Activated gamma-delta T cell treated with Interleukin-2 at 50 U/mL for 16 hours (primary cell): ENCODE results near the gene SPNS3.
A peak's percentile ranks its signal among the peaks of the same experiment; 100 is the strongest.

ENCODE experiments used
- DNase-seq: peaks from one replicate; pipeline ENCODE4 v3.0.0-alpha.2; 2020

Gene SPNS3, protein sequence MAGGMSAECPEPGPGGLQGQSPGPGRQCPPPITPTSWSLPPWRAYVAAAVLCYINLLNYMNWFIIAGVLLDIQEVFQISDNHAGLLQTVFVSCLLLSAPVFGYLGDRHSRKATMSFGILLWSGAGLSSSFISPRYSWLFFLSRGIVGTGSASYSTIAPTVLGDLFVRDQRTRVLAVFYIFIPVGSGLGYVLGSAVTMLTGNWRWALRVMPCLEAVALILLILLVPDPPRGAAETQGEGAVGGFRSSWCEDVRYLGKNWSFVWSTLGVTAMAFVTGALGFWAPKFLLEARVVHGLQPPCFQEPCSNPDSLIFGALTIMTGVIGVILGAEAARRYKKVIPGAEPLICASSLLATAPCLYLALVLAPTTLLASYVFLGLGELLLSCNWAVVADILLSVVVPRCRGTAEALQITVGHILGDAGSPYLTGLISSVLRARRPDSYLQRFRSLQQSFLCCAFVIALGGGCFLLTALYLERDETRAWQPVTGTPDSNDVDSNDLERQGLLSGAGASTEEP

DNA sequence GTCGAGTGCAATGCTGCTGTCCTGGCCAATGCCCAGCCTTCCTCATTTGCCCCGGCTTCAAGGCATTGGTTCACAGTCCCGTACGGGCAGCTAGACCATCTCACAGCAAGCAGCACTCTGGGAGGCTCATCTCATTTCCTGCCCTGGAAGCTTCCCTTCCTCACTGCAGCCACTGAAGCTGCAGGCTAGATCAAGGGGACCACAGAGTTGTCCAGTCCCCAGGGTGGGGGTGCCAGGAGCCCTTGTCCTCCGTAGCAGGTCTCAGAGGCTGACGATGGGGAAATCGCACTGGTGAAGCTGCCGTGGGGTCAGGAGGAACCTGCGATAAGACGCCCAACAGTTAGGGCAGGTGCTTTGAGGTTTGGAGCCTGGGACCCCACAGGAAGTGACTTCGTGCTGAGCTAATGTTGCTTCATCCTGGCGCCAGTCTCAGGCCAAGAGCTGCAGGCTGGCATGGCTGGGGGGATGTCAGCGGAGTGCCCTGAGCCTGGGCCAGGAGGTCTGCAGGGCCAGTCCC lies at the start of gene SPNS3:
TSS of gene SPNS3 (plus strand) at position 426 of the 517 bp plus-strand sequence. CDS start at position 454, 28 bp downstream.
- DNase-seq = peak; percentile 56

GRCh38 chr17:4386406-4386805 lies 47.3 kb upstream of the SPNS3 start:
- DNase-seq = no peak

GRCh38 chr17:4387137-4387536 lies 46.6 kb upstream of the SPNS3 start:
- DNase-seq = no peak

GRCh38 chr17:4389079-4389478 lies 44.7 kb upstream of the SPNS3 start:
- DNase-seq = no peak

GRCh38 chr17:4393806-4394205 lies 39.9 kb upstream of the SPNS3 start:
- no peak for DNase-seq

GRCh38 chr17:4394208-4395110 lies 39.3 kb upstream of the SPNS3 start:
- DNase-seq = no peak

GRCh38 chr17:4395111-4395478 lies 38.6 kb upstream of the SPNS3 start:
- no peak for DNase-seq

GRCh38 chr17:4397840-4398239 lies 35.9 kb upstream of the SPNS3 start:
- no peak for DNase-seq

- no peak for DNase-seq
Observed at GRCh38 chr17:4405038-4405669, 28.6 kb upstream of the SPNS3 start.

- no peak for DNase-seq
Observed at GRCh38 chr17:4405699-4406098, 28.0 kb upstream of the SPNS3 start.

DNA sequence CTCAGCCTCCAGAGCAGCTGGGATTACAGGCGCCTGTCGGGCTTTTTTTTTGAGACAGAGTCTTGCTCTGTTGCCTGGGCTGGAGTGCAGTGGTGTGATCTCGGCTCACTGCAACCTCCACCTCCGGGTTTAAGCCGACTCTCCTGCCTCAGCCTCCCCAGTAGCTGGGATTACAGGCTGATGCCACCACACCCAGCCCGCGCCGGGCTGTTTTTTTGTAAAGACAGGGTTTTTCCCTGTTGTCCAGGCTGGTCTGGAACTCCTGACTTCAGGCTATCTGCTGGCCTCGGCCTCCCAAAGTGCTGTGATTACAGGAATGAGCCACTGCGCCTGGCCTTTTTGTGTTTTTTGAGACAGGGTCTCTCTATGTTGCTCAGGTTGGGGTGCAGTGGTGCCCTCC lies 27.4 kb upstream of the SPNS3 start:
- DNase-seq = no peak

- DNase-seq = no peak
Observed at GRCh38 chr17:4407216-4407615, 26.5 kb upstream of the SPNS3 start.

GRCh38 chr17:4407851-4408250 lies 25.9 kb upstream of the SPNS3 start:
- no peak for DNase-seq

- DNase-seq = no peak
Observed at GRCh38 chr17:4409659-4410058, 24.1 kb upstream of the SPNS3 start.

DNA sequence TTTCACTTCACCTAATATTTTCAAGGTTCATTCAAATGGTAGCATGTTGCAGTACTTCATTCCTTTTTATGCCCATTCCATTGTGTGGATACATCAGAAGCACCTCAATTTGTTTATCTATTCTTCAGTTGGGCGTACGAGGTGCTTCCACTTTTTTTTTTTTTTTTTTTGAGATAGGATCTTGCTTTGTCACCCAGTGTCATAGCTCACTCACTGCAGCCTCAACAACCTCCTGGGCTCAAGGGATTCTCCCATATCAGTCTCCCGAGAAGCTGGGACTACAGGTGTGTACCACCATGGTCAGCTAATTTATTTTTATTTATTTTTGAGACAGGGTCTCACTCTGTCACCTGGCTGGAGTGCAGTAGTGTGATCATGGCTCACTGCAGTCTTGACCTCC lies 22.5 kb upstream of the SPNS3 start:
- DNase-seq = no peak

- peak; percentile 94 for DNase-seq
Observed at GRCh38 chr17:4412933-4413831, 20.6 kb upstream of the SPNS3 start.

DNA sequence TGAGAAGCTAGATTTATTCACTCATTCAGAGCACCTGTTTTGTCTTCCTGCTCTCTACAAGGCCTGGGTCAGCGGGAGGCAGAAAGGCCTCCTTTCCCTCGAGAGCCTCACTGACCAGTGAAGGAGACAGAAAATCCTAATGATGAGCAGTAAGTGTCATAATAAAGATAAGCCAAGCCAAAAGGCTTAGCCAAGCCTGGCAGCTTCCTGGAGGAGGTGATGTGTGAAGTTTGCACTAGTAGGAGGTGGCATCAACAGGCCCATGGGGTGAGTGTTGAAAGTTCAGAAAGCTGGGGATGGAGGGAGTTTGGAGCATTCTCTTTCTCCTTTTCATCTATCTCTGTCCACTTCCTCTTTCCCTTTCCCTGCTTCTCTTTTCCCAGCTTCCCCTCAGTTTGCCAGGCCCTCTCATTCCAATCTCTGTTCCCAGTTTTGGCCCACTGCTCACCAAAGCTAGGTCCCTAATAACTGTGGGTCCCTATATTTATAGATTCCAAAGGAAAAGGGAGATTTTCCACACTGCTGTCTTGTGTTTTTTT lies 16.5 kb upstream of the SPNS3 start:
- DNase-seq = no peak

DNA sequence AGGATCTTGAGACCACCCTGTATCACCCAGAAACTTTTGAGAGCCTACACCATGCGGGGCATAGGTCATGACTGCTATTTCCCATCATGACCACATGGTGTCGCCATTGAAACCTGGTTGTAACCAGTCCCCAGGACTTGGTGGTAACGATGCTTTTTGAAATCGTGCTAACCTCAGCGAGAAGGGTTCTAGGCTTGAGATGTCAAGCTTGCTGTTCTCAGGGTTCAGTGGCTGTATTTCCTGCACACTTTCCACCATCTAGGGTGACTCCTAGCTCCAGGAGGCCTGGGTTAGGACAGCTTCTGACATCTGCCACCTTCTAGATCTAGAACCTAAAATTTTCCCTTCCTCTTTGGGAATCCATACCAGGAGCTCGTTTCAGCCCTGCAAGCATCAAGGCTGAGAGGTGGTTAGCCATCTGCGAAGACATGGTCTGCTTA lies 13.0 kb upstream of the SPNS3 start:
- peak; percentile 53 for DNase-seq

DNA sequence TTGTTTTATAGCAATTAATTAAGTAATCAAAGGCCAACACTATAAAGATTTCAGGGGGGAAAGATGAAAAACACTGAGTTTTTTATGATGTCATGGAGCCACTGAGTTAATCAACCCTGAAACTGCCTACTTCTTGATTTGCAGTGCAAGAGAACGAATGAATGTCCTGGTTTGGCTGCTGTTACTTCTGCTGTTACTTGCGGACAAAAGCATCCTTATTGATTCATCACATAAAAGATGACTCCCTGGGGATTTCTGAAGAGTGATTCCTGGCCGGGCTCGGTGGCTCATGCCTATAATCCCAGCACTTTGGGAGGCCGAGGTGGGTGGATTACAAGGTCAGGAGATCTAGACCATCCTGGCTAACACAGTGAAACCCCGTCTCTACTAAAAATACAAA lies 10.9 kb upstream of the SPNS3 start:
- DNase-seq = no peak

GRCh38 chr17:4425398-4425797 lies 8.3 kb upstream of the SPNS3 start:
- no peak for DNase-seq

GRCh38 chr17:4426499-4427208 lies 7.1 kb upstream of the SPNS3 start:
- no peak for DNase-seq
